Hepatocyte (in vitro differentiated cells): ENCODE results near the gene CD37. TPM values are rescaled to one million over a fixed set of nuclear protein-coding genes. Genes with fewer than 3 reads are reported as not detected.

Experiments
- microRNA-seq: library from miRNA; unstranded; fragments of <30 nt; microRNA quantifications from one replicate; pipeline ENCODE4, GENCODE V29; 2017
- polyA plus RNA-seq: library from polyadenylated mRNA; unstranded; fragments of >200 nt; fragmentation: Nextera tagmentation; extraction: Ambion mirVana; gene quantifications from 2 replicates; pipeline ENCODE4 v1.2.1, GENCODE V29; 2016
- small RNA-seq: library from RNA; depleted of rRNA; stranded (forward); fragments of <200 nt; gene quantifications from one replicate; pipeline ENCODE3, GENCODE V24; 2014
- total RNA-seq: library from RNA; depleted of rRNA; stranded (reverse); fragments of >200 nt; gene quantifications from 2 replicates; pipeline ENCODE4 v1.2.3, GENCODE V29; 2014

The CD37 gene
- total and polyA plus RNA-seq, 2 experiments from 2014 or later: 0.27 to 12.4 TPM

Small RNA genes within 50 kb of the gene (microRNA-seq; reads per million reads assigned to microRNA genes)
- gene MIR4324: not detected

Small RNA genes within 50 kb of the gene (small RNA-seq; reads per million reads assigned to genes)
- not detected for gene MIR4324

Other genes starting within 250 kb of the CD37 start
- gene SNRNP70, start 250.0 kb upstream of the CD37 start, total RNA-seq: 164 and 190 TPM in 2 replicates
- 248 and 294 TPM in 2 replicates for gene SNRNP70, start 250.0 kb upstream of the CD37 start, polyA plus RNA-seq
- gene LIN7B, start 221.0 kb upstream of the CD37 start, total RNA-seq: 7.1 and 8.7 TPM in 2 replicates
- gene LIN7B, start 221.0 kb upstream of the CD37 start, polyA plus RNA-seq: 18.0 and 20.6 TPM in 2 replicates
- gene C19orf73, start 216.3 kb upstream of the CD37 start, total RNA-seq: 1.9 TPM in 1 of 2 replicates, not detected in the other
- 2.6 and 2.7 TPM in 2 replicates for gene C19orf73, start 216.3 kb upstream of the CD37 start, polyA plus RNA-seq
- 4.4 and 11.3 TPM in 2 replicates for gene PPFIA3, start 215.9 kb upstream of the CD37 start, total RNA-seq
- gene PPFIA3, start 215.9 kb upstream of the CD37 start, polyA plus RNA-seq: 8.2 and 11.4 TPM in 2 replicates
- 0.44 and 0.50 TPM in 2 replicates for gene HRC, start 180.0 kb upstream of the CD37 start, total RNA-seq
- gene HRC, start 180.0 kb upstream of the CD37 start, polyA plus RNA-seq: 0.33 and 0.48 TPM in 2 replicates
- gene TRPM4, start 177.6 kb upstream of the CD37 start, total RNA-seq: 6.6 and 7.0 TPM in 2 replicates
- 20.5 and 23.2 TPM in 2 replicates for gene TRPM4, start 177.6 kb upstream of the CD37 start, polyA plus RNA-seq
- gene SLC6A16, start 10.2 kb upstream of the CD37 start, total RNA-seq: 0.27 TPM in 1 of 2 replicates, not detected in the other
- gene SLC6A16, start 10.2 kb upstream of the CD37 start, polyA plus RNA-seq: 0.27 and 1.1 TPM in 2 replicates
- gene TEAD2, start 27.0 kb downstream of the CD37 start, total RNA-seq: 35.4 and 42.2 TPM in 2 replicates
- gene TEAD2, start 27.0 kb downstream of the CD37 start, polyA plus RNA-seq: 36.1 and 41.4 TPM in 2 replicates
- 2.2 and 2.9 TPM in 2 replicates for gene DKKL1, start 28.5 kb downstream of the CD37 start, total RNA-seq
- gene DKKL1, start 28.5 kb downstream of the CD37 start, polyA plus RNA-seq: 4.0 and 6.0 TPM in 2 replicates
- not detected in 2 replicates for gene KASH5, start 52.8 kb downstream of the CD37 start, total RNA-seq
- gene KASH5, start 52.8 kb downstream of the CD37 start, polyA plus RNA-seq: not detected in 2 replicates
- not detected in 2 replicates for gene PTH2, start 88.0 kb downstream of the CD37 start, total RNA-seq
- gene PTH2, start 88.0 kb downstream of the CD37 start, polyA plus RNA-seq: not detected in 2 replicates
- not detected in 2 replicates for gene GFY, start 90.0 kb downstream of the CD37 start, total RNA-seq
- not detected in 2 replicates for gene GFY, start 90.0 kb downstream of the CD37 start, polyA plus RNA-seq
- 0.13 TPM in 1 of 2 replicates, not detected in the other for gene SLC17A7, start 106.1 kb downstream of the CD37 start, total RNA-seq
- 0.51 TPM in 1 of 2 replicates, not detected in the other for gene SLC17A7, start 106.1 kb downstream of the CD37 start, polyA plus RNA-seq
- gene PIH1D1, start 116.4 kb downstream of the CD37 start, total RNA-seq: 72.1 and 73.2 TPM in 2 replicates
- 79.8 and 98.9 TPM in 2 replicates for gene PIH1D1, start 116.4 kb downstream of the CD37 start, polyA plus RNA-seq
- gene ALDH16A1, start 117.8 kb downstream of the CD37 start, total RNA-seq: 29.9 and 32.4 TPM in 2 replicates
- gene ALDH16A1, start 117.8 kb downstream of the CD37 start, polyA plus RNA-seq: 36.5 and 38.7 TPM in 2 replicates
- gene FLT3LG, start 138.8 kb downstream of the CD37 start, total RNA-seq: 0.24 and 1.3 TPM in 2 replicates
- gene FLT3LG, start 138.8 kb downstream of the CD37 start, polyA plus RNA-seq: 2.8 and 3.0 TPM in 2 replicates
- 1,997 and 2,349 TPM in 2 replicates for gene RPL13A, start 152.2 kb downstream of the CD37 start, total RNA-seq
- 904 and 953 TPM in 2 replicates for gene RPL13A, start 152.2 kb downstream of the CD37 start, polyA plus RNA-seq
- 3,532 and 3,955 TPM in 2 replicates for gene RPS11, start 161.0 kb downstream of the CD37 start, total RNA-seq
- gene RPS11, start 161.0 kb downstream of the CD37 start, polyA plus RNA-seq: 672 and 689 TPM in 2 replicates
- gene FCGRT, start 177.3 kb downstream of the CD37 start, total RNA-seq: 313 and 321 TPM in 2 replicates
- gene FCGRT, start 177.3 kb downstream of the CD37 start, polyA plus RNA-seq: 509 and 519 TPM in 2 replicates
- 20.5 and 25.8 TPM in 2 replicates for gene RCN3, start 192.6 kb downstream of the CD37 start, total RNA-seq
- gene RCN3, start 192.6 kb downstream of the CD37 start, polyA plus RNA-seq: 81.4 and 85.4 TPM in 2 replicates
- gene NOSIP, start 245.2 kb downstream of the CD37 start, total RNA-seq: 43.4 and 52.8 TPM in 2 replicates
- 92.4 and 93.9 TPM in 2 replicates for gene NOSIP, start 245.2 kb downstream of the CD37 start, polyA plus RNA-seq
- 6.0 and 10.2 TPM in 2 replicates for gene PRRG2, start 245.9 kb downstream of the CD37 start, total RNA-seq
- gene PRRG2, start 245.9 kb downstream of the CD37 start, polyA plus RNA-seq: 4.0 and 4.3 TPM in 2 replicates